Thoracic aorta (tissue), 2 donors: ENCODE results near the gene UBE2V1. TPM values are rescaled to one million over a fixed set of nuclear protein-coding genes. Genes with fewer than 3 reads are reported as not detected.

Experiments
- ATAC-seq: fragments of 150-250 bp; one replicate; pipeline ENCODE4 v1.8.0; 2017; ENCODE audit warnings: low read depth; ENCODE audit not compliant: insufficient number of reproducible peaks, low FRiP score
- DNase-seq: peaks from one replicate; pipeline ENCODE4 v3.0.0-alpha.2; 2020; ENCODE audit warnings: low spot score
- H3K27ac ChIP-seq, 2 donors: fragments of 200-600 bp; sonication (generic); 1 replicate in 1 of 2; 2 replicates in 1 of 2; pipeline ENCODE4 v1.5.1; 2016; ENCODE audit warnings: mild to moderate bottlenecking in 2 of 2, moderate library complexity in 2 of 2
- H3K27me3 ChIP-seq: fragments of 200-600 bp; sonication (generic); replicated peaks from 2 replicates; pipeline ENCODE4 v1.6.0; 2016; ENCODE audit warnings: mild to moderate bottlenecking; ENCODE audit not compliant: insufficient read depth
- H3K36me3 ChIP-seq: fragments of 200-600 bp; sonication (generic); one replicate; pipeline ENCODE4 v1.5.1; 2016
- H3K4me1 ChIP-seq, 2 donors: fragments of 200-600 bp; sonication (generic); 1 replicate in 1 of 2; 2 replicates in 1 of 2; pipeline versions ENCODE4 v1.5.1 to v1.6.0; 2016; ENCODE audit warnings: low read depth in 2 of 2, mild to moderate bottlenecking in 1 of 2; ENCODE audit not compliant: control insufficient read depth in 1 of 2
- H3K4me3 ChIP-seq: fragments of 200-600 bp; sonication (generic); 2 replicates; pipeline ENCODE4 v1.5.1; 2016; ENCODE audit warnings: mild to moderate bottlenecking
- H3K9me3 ChIP-seq: fragments of 200-600 bp; sonication (generic); 2 replicates; pipeline ENCODE4 v1.5.1; 2016
- CTCF ChIP-seq: fragments of 200-600 bp; sonication (generic); IDR thresholded peaks from one replicate; pipeline ENCODE4 v1.5.1; 2019; ENCODE audit warnings: antibody characterized with exemption
- total RNA-seq, 2 donors: library from RNA; depleted of rRNA; stranded (reverse); fragments of >200 nt; gene quantifications; one replicate each; pipeline versions ENCODE4 v1.1.0 to v1.2.3, GENCODE V29; 2016

UBE2V1 gene
- total RNA-seq, 2 donors from 2014 or later = 91.7 to 98.4 TPM

- Histone ChIP-seq H3K27ac (no peak overlapping the region), H3K27me3 (no peaks in the 10 kb centered on the region), H3K9me3 (no peaks in the 10 kb centered on the region), H3K36me3 (peaks cover 42% of the 10 kb centered on the region), H3K4me1 (peaks cover 10 to 26% of the 10 kb centered on the region in 2 donors), H3K4me3 (no peak overlapping the region)
- no peak for TF ChIP-seq CTCF
- DNase-seq (no peak), ATAC-seq (no peak)
Measured at GRCh38 chr20:50128520-50128905, 15.6 kb upstream of the UBE2V1 start.

- ATAC-seq = no peak
- no peak overlapping the region for H3K27ac ChIP-seq
- H3K4me1 ChIP-seq = peaks cover 10 to 26% of the 10 kb centered on the region in 2 donors
- no peak for TF ChIP-seq CTCF
- H3K36me3 ChIP-seq = peaks cover 42% of the 10 kb centered on the region
- no peaks in the 10 kb centered on the region for H3K27me3 ChIP-seq
- no peak overlapping the region for H3K4me3 ChIP-seq
- H3K9me3 ChIP-seq = no peaks in the 10 kb centered on the region
- DNase-seq = no peak
Measured at GRCh38 chr20:50127587-50128519, 14.9 kb upstream of the UBE2V1 start.

GRCh38 chr20:50126662-50127061, 13.7 kb upstream of the UBE2V1 start:
- Histone ChIP-seq H3K9me3 (no peaks in the 10 kb centered on the region), H3K27me3 (no peaks in the 10 kb centered on the region), H3K4me1 (peaks cover 10 to 23% of the 10 kb centered on the region in 2 donors), H3K4me3 (no peak overlapping the region), H3K27ac (no peak overlapping the region), H3K36me3 (peaks cover 42% of the 10 kb centered on the region)
- no peak for DNase-seq
- TF ChIP-seq CTCF = no peak
- no peak for ATAC-seq

GRCh38 chr20:50125279-50125678, 12.3 kb upstream of the UBE2V1 start:
- no peak for ATAC-seq
- Histone ChIP-seq H3K36me3 (peaks cover 42% of the 10 kb centered on the region), H3K9me3 (no peaks in the 10 kb centered on the region), H3K27ac (no peak overlapping the region), H3K4me3 (no peak overlapping the region), H3K27me3 (no peaks in the 10 kb centered on the region), H3K4me1 (peaks cover 5 to 9% of the 10 kb centered on the region in 2 donors)
- no peak for DNase-seq
- TF ChIP-seq CTCF = no peak

- Histone ChIP-seq H3K4me1 (peaks cover 0 to 2% of the 10 kb centered on the region in 2 donors), H3K27ac (no peak overlapping the region), H3K27me3 (no peaks in the 10 kb centered on the region), H3K4me3 (no peak overlapping the region), H3K36me3 (peaks cover 42% of the 10 kb centered on the region), H3K9me3 (no peaks in the 10 kb centered on the region)
- ATAC-seq (no peak), DNase-seq (no peak)
- no peak for TF ChIP-seq CTCF
Measured at GRCh38 chr20:50124496-50124895, 11.5 kb upstream of the UBE2V1 start.
